ENCODE results near the gene MINAR1. TPM values are rescaled to one million over a fixed set of nuclear protein-coding genes. Genes with fewer than 3 reads are reported as not detected.
"Not testable (repeated sequence)": the region's sequence is repeated elsewhere in the genome, so short reads cannot be mapped to it uniquely, and the experiment has no call there.

The MINAR1 gene
- total RNA-seq, 2 experiments from 2014 or later = 0.33 to 0.46 TPM

GRCh38 chr15:79418693-79419279, 13.3 kb upstream of the MINAR1 start:
- Mint-ChIP-seq H3K4me1 (no peaks in the 10 kb centered on the region), H3K27me3 (no peaks in the 10 kb centered on the region), H3K4me3 (no peak overlapping the region), H3K9me3 (no peaks in the 10 kb centered on the region), H3K36me3 (no peaks in the 10 kb centered on the region), H3K27ac (no peak overlapping the region)
- no peak for DNase-seq

GRCh38 chr15:79425591-79426295, 6.4 kb upstream of the MINAR1 start:
- H3K36me3 Mint-ChIP-seq = peaks cover 9% of the 10 kb centered on the region
- no peak overlapping the region for H3K27ac Mint-ChIP-seq
- peaks cover 41% of the 10 kb centered on the region for H3K27me3 Mint-ChIP-seq
- H3K4me3 Mint-ChIP-seq = no peak overlapping the region
- no peak for DNase-seq
- H3K9me3 Mint-ChIP-seq = no peaks in the 10 kb centered on the region
- H3K4me1 Mint-ChIP-seq = peaks cover 2% of the 10 kb centered on the region

DNA sequence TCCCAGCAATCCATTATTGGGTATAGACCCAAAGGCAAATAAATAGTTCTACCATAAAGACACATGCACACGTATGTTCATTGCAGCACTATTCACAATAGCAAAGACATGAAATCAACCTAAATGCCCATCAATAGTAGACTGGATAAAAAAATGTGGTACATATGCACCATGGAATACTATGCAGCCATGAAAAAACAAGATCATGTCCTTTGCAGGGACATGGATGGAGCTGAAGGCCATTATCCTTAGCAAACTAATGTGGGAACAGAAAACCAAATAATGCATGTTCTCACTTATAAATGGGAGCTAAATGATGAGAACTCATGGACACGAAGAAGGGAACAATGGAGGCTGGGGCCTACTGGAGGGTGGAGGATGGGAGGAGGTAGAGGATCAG, 5.2 kb upstream of the MINAR1 start:
- H3K27me3 Mint-ChIP-seq = peaks cover 50% of the 10 kb centered on the region
- H3K9me3 Mint-ChIP-seq, H3K4me1 Mint-ChIP-seq, H3K36me3 Mint-ChIP-seq, H3K27ac Mint-ChIP-seq, H3K4me3 Mint-ChIP-seq, DNase-seq: not testable (repeated sequence)

DNA sequence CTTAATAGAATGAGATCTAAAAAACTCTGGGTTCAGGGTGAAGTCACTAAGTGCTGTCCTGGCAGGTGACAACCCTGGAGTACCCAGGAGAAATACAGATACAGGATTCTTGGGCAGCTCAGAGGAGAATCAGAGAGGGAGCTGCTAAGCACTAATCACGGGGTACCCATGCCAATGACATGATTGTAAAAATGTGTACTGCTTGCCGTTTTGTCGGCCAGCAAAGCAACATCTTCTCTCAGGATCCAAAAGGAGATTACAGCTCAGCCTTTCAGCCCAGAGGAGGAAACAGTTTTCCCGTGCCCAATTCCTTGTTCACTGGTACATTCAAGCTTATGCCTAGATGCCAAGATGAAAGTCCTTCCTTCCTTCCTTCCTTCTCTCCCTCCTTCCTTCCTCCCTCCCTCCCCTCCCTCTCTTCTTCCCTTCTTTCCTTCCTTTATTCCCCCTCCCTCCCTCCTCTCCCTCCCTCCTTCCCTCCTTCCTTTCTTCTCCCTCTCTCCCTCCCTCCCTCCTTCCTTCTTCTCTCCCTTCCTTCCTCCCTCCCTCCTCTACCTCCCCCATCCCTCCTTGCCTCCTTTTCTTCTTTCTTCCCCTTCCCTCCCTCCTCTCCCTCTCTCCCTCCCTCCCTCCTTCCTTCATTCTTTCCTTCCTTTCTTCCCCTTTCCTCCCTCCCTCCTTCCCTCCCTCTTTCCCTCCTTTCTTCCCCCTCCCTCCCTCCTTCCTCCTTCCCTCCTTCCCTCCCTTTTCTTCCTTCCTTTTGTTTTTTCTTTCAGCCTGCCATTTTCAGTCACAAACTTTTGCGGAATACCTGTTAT, 4.1 kb upstream of the MINAR1 start:
- Mint-ChIP-seq H3K36me3 (peaks cover 9% of the 10 kb centered on the region), H3K4me1 (peaks cover 6% of the 10 kb centered on the region), H3K9me3 (no peaks in the 10 kb centered on the region), H3K4me3 (no peak overlapping the region), H3K27ac (no peak overlapping the region), H3K27me3 (peaks cover 58% of the 10 kb centered on the region)
- no peak for DNase-seq

DNA sequence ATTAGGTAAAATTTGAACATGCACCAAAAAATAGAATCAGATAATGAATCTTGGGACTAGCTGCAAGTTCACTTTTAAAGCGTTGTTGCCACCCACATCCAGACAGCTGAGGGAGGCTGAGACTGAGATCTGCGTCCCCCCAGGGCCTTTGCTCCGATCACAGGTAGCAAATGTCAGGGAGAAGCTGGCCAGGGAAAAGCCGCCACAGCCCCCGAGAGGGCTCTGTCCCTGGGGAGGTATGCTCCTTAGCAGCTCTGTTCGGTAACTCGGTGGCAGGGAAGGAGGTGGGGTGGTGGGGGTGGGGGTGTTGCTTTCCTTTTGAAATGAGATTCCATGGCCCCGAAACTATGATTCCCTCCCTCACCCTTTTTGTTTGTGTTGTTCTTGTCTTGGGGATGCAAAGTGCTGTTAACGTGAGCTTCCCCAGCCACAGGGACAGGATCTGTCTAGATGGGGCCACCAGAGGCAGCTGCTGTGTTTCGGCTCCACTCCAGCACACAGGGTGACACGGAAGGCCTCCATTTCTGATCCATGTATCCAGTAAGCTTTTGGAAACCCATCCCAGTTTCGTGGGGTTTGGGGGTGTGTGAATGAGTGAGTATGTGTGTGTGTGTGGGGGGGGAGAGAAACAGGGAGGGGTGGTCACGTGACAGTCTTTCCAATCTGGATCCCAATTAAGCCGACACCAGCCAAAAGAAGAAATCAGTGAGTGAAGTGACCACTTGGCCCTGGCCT, 1.1 kb upstream of the MINAR1 start:
- DNase-seq = no peak
- H3K4me1 Mint-ChIP-seq = peaks cover 6% of the 10 kb centered on the region
- H3K27me3 Mint-ChIP-seq = peaks cover 76% of the 10 kb centered on the region
- no peaks in the 10 kb centered on the region for H3K9me3 Mint-ChIP-seq
- peaks cover 3% of the 10 kb centered on the region for H3K36me3 Mint-ChIP-seq
- no peak overlapping the region for H3K27ac Mint-ChIP-seq
- peak overlapping the region; percentile 19 for H3K4me3 Mint-ChIP-seq

DNA sequence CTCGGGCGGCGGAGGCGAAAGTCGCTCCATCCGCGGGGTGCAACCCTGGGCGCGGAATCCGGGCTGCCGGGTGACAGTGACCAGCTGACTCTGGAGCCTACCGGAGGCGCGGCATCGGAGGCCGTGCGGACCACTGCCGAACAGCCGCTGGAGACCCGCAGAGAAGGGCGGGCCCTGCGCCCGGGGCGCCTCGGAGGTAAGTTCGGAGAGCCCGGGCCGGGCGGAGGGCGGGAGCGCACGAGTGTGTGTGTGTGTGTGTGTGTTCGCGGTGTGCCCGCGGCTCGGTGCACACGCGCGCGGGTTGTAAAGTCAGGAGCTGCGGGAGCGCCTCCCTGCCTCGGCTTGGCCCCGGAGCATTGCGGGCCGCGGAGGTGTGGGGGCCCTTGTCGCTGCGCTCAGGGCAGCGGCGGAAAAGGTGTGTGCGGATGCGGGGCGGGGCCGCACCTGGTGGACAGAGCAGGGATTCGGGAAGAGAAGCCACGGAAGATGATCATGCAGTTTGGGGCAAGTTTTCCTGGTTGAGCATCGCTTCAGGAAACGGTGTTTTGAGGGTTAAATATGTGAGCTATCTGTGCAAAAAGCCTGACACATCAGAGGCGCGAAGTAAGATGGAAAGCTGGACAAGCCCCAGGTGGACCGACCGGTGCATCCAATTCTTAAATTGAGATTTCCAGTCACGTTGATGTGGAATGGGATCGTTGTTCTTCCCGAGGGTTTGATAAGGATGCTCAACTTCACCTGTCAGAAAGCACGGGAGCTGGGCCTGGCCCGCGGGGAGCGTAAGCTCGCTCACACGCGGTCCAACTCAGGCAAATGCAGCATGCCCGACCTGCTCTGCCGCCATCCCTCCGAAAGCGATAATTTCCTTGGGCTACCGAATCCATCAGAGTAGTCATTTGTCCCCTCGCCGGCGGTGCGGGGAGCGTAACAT, 474 bp downstream of the MINAR1 start:
- Mint-ChIP-seq H3K36me3 (no peaks in the 10 kb centered on the region), H3K27ac (no peak overlapping the region), H3K4me3 (peak overlapping the region; percentile 7), H3K9me3 (no peaks in the 10 kb centered on the region), H3K27me3 (peaks cover 68% of the 10 kb centered on the region), H3K4me1 (peaks cover 6% of the 10 kb centered on the region)
- no peak for DNase-seq

GRCh38 chr15:79433276-79433990, 1.3 kb downstream of the MINAR1 start:
- Mint-ChIP-seq H3K4me3 (no peak overlapping the region), H3K4me1 (peaks cover 6% of the 10 kb centered on the region), H3K36me3 (no peaks in the 10 kb centered on the region), H3K9me3 (no peaks in the 10 kb centered on the region), H3K27me3 (peaks cover 60% of the 10 kb centered on the region), H3K27ac (no peak overlapping the region)
- no peak for DNase-seq

- Mint-ChIP-seq H3K36me3 (no peaks in the 10 kb centered on the region), H3K4me3 (no peak overlapping the region), H3K9me3 (no peaks in the 10 kb centered on the region), H3K27ac (no peak overlapping the region), H3K27me3 (peaks cover 52% of the 10 kb centered on the region), H3K4me1 (peaks cover 6% of the 10 kb centered on the region)
- no peak for DNase-seq
Observed at GRCh38 chr15:79434361-79434760, 2.2 kb downstream of the MINAR1 start.

- H3K36me3 Mint-ChIP-seq = no peaks in the 10 kb centered on the region
- H3K27me3 Mint-ChIP-seq = peaks cover 33% of the 10 kb centered on the region
- no peak for DNase-seq
- no peaks in the 10 kb centered on the region for H3K9me3 Mint-ChIP-seq
- H3K4me3 Mint-ChIP-seq = no peak overlapping the region
- H3K27ac Mint-ChIP-seq = no peak overlapping the region
- peaks cover 2% of the 10 kb centered on the region for H3K4me1 Mint-ChIP-seq
Observed at GRCh38 chr15:79436037-79436780, 4.1 kb downstream of the MINAR1 start.

GRCh38 chr15:79437275-79438000, 5.3 kb downstream of the MINAR1 start:
- Mint-ChIP-seq H3K4me3 (no peak overlapping the region), H3K4me1 (no peaks in the 10 kb centered on the region), H3K27me3 (peaks cover 27% of the 10 kb centered on the region), H3K36me3 (no peaks in the 10 kb centered on the region), H3K27ac (no peak overlapping the region), H3K9me3 (no peaks in the 10 kb centered on the region)
- DNase-seq = no peak

DNA sequence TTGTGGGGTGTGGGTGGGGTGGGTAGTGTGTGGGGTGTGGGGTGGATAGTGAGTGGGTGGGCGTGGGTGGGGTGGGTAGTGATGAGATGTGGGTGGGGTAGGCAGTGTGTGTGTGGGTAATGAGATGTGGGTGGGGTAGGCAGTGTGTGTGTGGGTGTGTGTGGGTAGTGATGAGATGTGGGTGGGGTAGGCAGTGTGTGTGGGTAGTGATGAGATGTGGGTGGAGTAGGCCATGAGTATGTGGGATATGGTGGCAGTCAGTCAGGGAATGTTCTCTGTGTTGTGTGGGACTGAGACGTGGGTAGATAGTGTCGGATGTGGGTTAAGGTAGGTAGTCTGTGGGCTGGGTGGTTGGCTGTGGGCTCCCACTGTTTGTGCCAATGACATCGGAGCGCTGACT, 7.1 kb downstream of the MINAR1 start:
- Mint-ChIP-seq H3K27me3 (peaks cover 10% of the 10 kb centered on the region), H3K9me3 (no peaks in the 10 kb centered on the region), H3K4me3 (no peak overlapping the region), H3K27ac (no peak overlapping the region), H3K4me1 (no peaks in the 10 kb centered on the region), H3K36me3 (no peaks in the 10 kb centered on the region)
- DNase-seq = no peak

DNA sequence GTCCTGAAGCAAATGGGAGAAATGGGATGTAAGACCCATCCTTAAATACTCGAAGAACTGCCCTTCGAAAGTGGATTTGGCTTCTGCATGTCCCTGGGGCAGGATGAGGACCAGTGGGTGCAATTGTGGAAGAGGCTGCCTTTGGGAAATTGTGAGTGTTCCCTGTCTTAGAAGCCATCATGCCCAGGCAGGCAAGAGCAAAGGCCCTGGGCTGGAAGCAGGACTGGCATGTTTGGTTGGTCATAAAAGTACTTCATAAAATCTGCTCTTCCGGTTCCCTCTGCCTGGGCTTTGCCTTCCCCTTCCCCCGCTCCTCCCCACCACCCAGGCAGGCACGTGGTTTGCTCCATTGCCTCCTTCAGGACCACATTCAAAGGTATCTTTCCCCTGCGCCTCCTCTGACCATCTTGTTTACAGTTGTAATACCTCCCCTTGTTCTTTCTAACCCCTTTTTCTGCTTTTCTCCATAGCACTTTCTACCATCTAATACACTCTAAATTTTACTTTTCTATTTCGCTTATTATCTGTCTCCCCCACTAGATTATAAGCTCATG, 8.3 kb downstream of the MINAR1 start:
- Mint-ChIP-seq H3K9me3 (no peaks in the 10 kb centered on the region), H3K27ac (no peak overlapping the region), H3K36me3 (no peaks in the 10 kb centered on the region), H3K4me3 (no peak overlapping the region), H3K27me3 (peaks cover 2% of the 10 kb centered on the region), H3K4me1 (no peaks in the 10 kb centered on the region)
- no peak for DNase-seq

Data from activated naive CD8-positive, alpha-beta T cell treated with anti-CD3 and anti-CD28 coated beads for 36 hours (primary cell).